Measurements from ENCODE around the gene DNM2.
A peak's percentile ranks its signal among the peaks of the same experiment; 100 is the strongest.

GRCh38 chr19:10858204-10858828, 140.4 kb downstream of the DNM2 start:
- TF ChIP-seq CTCF (IDR thresholded peaks at IDR 0.05) (peak in 3 of 7 experiments; percentile 12 to 42 (median 30)), POLR2A (IDR thresholded peaks at IDR 0.05) (no peak), POLR2AphosphoS5 (IDR thresholded peaks at IDR 0.05) (no peak), EP300 (IDR thresholded peaks at IDR 0.05) (no peak)
